GM12875 (cell line): Measurements from ENCODE around the gene MRC2.

Source experiments
- H3K4me3 ChIP-seq: one replicate; pipeline ENCODE4 v1.5.1; 2011; ENCODE audit warnings: low read depth, low read length, control low read depth
- TF ChIP-seq, protein P1 (sequence below): IDR thresholded peaks from 2 replicates; pipeline ENCODE4 v1.5.1; 2011; ENCODE audit warnings: low read depth, mild to moderate bottlenecking, control low read depth, inconsistent platforms, low read length, moderate library complexity, borderline replicate concordance; ENCODE audit not compliant: insufficient read depth

Gene MRC2

DNA sequence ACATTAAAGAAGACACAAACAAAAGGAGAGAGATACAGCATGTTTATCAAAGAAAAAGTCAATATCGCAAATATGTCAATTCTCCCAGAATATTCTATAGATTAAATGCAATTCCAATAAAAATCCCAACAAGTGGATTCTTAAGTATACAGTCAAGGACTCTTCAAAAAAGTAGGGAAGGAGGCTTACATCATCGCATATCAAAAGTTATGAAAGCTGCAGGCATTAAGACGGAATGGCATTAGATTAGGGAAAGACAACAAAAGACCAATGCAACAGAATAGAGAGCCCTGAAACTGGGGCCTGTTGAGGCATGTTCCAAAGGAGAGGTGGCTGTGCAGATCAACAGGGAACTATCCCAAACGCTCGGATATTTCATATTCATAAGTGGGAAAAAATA lies 104.7 kb downstream of the MRC2 start:
- H3K4me3 ChIP-seq, result no peak overlapping the region
- TF ChIP-seq, protein P1, sequence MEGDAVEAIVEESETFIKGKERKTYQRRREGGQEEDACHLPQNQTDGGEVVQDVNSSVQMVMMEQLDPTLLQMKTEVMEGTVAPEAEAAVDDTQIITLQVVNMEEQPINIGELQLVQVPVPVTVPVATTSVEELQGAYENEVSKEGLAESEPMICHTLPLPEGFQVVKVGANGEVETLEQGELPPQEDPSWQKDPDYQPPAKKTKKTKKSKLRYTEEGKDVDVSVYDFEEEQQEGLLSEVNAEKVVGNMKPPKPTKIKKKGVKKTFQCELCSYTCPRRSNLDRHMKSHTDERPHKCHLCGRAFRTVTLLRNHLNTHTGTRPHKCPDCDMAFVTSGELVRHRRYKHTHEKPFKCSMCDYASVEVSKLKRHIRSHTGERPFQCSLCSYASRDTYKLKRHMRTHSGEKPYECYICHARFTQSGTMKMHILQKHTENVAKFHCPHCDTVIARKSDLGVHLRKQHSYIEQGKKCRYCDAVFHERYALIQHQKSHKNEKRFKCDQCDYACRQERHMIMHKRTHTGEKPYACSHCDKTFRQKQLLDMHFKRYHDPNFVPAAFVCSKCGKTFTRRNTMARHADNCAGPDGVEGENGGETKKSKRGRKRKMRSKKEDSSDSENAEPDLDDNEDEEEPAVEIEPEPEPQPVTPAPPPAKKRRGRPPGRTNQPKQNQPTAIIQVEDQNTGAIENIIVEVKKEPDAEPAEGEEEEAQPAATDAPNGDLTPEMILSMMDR, result no peak

DNA sequence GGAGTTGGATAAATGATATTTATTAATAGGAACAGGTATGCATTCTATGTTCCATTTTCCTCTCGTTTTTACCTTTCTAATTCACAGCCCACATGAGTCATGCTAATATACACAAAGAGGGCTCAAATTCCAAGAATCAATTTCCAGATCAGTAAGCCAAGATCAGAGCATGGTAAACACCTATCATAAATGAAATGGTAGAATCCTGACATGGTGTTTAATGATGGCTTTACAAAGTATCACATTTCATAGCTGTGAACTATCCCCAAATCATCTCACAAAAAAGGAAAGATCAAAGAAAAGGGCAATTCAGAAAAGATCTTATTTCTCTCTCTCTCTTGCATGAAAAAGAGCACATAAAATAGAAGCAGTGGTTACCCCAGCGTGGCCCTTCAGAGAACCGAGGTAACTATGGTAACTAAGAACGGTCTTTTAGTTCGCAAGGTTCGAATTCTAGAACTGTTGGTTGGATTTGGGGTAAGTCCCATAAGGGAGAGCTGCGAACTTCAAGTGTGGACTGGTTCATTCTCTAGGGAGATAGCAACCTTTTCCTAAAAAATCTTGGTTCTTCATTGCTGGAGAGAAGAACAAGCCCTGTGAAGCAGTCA lies 107.7 kb downstream of the MRC2 start:
- no peak overlapping the region for H3K4me3 ChIP-seq
- TF ChIP-seq, protein P1, result no peak

DNA sequence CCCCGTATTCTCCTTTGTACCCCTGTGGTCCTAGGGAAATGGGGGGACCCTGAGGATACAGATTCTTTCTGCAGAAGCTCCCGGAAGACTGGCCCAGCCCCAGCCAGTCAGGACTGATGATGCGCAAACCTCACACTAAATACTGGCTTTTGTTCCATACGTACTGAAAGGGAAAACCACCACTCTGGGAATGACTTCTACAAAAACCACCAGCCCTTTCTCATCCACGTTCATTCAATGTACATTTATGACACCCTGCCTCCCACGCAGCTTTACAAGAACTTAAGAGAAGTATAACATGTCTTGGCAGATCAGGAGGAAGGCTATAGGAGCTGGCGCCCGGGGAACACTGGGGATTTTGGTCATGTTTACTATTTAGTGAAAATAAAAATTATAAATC lies 110.0 kb downstream of the MRC2 start:
- TF ChIP-seq, protein P1, result no peak
- H3K4me3 ChIP-seq, result no peak overlapping the region

DNA sequence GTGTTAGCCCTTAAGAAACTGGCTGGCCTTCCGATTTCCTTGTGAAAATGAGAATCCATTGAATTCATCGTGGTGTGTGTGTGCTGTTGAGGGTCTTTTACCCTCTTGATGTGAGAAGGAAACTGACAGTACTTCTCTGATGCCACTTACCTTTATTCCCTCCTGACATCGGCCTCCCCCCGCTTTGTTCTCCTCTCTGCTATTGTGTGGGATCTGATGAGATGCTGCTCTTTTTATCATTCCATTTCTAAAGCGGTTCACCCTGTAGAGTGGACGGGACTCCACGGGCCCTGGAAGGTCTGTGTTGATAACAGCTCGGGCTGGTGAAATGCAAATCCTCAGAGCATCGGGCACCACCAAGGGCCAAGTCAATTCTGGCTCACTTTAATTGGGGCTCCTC lies 110.8 kb downstream of the MRC2 start:
- no peak overlapping the region for H3K4me3 ChIP-seq
- TF ChIP-seq, protein P1, result no peak

DNA sequence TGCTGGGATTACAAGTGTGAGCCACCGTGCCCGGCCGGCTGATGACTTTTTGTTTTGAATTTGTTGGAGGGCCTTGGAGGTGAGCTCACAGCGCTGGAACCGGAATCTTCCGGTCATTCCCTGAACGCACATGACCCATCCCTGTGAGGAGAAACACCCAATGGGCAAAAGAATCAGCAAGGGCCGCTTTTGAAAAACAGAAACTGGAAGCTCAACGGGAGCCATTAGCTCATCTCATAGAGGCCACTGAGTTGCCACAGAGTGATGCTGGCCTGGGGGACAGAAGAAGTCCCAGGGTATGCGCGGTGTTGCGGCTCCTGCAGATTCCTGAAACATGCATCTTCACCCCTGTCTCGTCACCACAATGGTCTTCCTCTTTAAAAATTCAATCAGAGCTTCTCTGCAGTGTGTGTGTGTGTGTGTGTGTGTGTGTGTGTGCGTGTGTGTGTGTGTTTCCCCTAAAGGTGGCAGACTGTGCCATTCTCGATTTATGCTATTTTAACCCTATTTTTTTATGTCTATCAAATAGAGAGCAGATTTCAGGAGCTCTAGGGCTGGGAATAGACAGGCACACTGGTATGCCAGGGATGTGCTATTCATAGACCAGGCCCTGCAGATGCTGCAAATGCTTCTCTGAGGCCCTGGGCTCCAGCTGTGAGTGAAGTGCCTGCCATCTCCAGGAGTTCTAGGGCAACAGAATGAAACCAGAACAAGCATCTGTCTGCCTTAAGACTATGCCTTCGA lies 112.3 kb downstream of the MRC2 start:
- TF ChIP-seq, protein P1, result no peak
- no peak overlapping the region for H3K4me3 ChIP-seq

DNA sequence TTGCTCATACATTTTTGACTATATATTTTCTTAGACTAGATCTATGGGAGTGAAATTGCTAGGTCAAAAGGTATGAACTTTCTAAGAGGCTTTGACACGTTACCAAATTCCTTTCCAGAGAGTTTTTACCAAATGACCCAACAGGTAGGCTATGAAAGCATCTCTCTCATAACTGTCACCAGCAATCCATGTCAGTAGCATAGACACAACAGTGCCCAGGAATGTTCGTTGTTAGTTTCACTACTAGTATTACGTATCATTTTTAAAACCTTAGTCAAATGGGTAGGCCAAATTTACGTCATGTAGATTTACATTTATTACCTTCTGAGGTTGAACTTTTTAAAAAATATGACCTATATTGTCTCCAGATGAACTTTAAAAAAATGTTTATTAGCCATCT lies 113.8 kb downstream of the MRC2 start:
- TF ChIP-seq, protein P1, result no peak
- no peak overlapping the region for H3K4me3 ChIP-seq
